ENCODE measurements around the gene ATAD3C. TPM values are rescaled to one million over a fixed set of nuclear protein-coding genes. Genes with fewer than 3 reads are reported as not detected.
"Not testable (repeated sequence)": the region's sequence is repeated elsewhere in the genome, so short reads cannot be mapped to it uniquely, and the experiment has no call there.

ATAD3C gene
- total RNA-seq, 1 donor: 1.3 TPM

- not testable (repeated sequence) for DNase-seq (ENCODE audit: low read depth in 2 of 3, low spot score in 2 of 3)
Measured at GRCh38 chr1:1494311-1494710, 44.8 kb downstream of the ATAD3C start.

GRCh38 chr1:1495461-1495975 is 46.0 kb downstream of the ATAD3C start:
- DNase-seq (ENCODE audit: low read depth in 2 of 3, low spot score in 2 of 3): not testable (repeated sequence)

- DNase-seq (ENCODE audit: low read depth in 2 of 3, low spot score in 2 of 3): peak; percentile 18 to 73 (median 44)
Measured at GRCh38 chr1:1504777-1505365, 55.4 kb downstream of the ATAD3C start.

- peak in 1 of 3 donors; percentile 10 for DNase-seq (ENCODE audit: low read depth in 2 of 3, low spot score in 2 of 3)
Measured at GRCh38 chr1:1505366-1505798, 55.9 kb downstream of the ATAD3C start.

GRCh38 chr1:1505801-1506200 is 56.3 kb downstream of the ATAD3C start:
- DNase-seq (ENCODE audit: low read depth in 2 of 3, low spot score in 2 of 3): not testable (repeated sequence)

DNA sequence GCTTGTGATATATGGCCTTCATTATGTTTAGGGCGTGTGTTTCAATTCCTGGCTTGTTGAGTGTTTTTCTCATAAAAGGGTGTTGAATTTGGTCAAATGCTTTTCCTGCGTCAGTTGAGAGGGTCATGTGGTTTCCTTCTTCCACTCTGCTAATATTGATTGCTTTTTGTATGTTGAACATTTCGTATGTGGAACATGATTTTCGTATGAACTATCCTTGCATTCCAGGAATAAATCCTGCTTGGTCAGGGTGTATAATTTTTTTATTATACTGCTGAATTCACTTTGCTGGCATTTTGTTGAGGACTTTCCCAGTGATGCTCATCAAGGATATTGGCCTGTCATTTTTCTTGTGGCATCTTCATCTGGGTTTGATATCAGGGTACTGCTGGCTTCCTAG is 57.8 kb downstream of the ATAD3C start:
- DNase-seq (ENCODE audit: low read depth in 2 of 3, low spot score in 2 of 3): no peak

DNA sequence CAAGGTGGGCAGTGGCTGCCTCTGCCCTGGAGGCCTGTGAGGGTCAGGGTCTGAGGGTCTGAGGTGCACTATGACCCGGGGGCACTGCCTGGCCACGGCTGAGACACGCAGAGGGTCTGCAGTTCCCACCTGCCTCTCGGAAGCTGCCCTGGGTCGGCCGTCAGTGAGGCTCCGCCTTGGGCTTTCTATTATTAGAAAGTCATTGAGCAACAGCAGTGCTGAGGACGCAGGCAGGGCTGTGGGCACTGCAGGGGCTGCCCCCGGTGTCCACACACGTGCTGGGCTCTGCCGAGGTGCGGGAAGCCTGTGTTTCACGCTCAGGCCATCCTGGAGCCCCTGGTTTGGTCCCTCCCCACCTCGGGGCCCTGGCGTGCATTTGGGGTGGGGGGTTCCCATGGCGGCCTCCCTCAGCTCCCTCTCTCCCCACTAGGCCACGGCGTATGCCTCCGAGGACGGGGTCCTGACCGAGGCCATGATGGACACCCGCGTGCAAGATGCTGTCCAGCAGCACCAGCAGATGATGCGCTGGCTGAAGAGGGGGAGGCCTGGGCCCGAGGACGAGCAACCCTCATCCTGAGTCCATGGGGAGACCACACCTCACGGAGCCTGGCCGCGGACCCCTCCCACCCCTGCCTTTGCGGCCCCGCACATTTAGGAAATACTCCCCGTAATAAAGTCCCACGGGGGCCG is 59.4 kb downstream of the ATAD3C start:
- not testable (repeated sequence) for DNase-seq (ENCODE audit: low read depth in 2 of 3, low spot score in 2 of 3)

DNA sequence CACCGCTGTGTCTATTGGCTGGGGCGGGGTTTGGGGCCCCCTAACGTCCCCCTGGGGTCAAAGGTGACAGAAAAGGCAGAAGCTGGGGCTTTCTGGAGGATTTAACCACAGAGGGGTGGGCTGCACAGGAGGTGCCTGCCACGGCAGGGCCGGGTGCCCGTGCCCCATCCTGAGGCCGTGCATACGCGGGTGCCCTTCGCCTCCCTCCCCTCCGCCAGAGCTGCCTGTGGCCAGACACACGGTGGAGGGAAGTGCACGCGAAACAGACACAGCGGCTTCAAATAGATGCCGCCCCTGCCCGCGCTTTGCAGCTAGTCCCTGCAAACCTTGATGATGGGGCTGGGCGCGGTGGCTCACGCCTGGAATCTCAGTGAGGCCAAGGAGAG is 60.0 kb downstream of the ATAD3C start:
- not testable (repeated sequence) for DNase-seq (ENCODE audit: low read depth in 2 of 3, low spot score in 2 of 3)

- DNase-seq (ENCODE audit: low read depth in 2 of 3, low spot score in 2 of 3): peak in 2 of 3 donors; percentile 24 to 31
Measured at GRCh38 chr1:1510912-1511532, 61.5 kb downstream of the ATAD3C start.

- peak; percentile 90 to 98 (median 98) for DNase-seq (ENCODE audit: low read depth in 2 of 3, low spot score in 2 of 3)
Measured at GRCh38 chr1:1511533-1512285, 62.2 kb downstream of the ATAD3C start, which contains the start of gene ATAD3A. Gene ATAD3A (plus strand): TSS chr1:1512162. CDS start chr1:1512269, 107 bp downstream.

DNA sequence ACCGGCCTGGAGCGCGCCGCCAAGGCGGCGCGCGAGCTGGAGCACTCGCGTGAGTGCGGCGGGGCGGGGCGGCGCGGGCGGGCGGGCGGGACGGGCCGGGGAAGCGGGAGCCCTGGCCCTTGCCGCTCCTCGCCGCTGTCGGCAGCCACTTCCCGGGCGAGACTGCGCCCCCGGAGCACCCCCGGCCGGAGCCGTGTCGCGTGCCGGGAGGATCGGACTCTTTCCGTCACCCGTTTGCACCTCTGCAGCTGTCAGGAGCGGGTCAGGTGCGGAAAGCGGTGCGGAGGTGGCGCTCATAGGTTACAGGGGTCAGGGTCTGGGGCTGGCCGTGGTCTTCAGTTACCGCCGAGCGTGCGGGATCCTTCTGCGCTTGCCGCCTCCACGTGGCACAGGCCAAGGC is 62.9 kb downstream of the ATAD3C start:
- not testable (repeated sequence) for DNase-seq (ENCODE audit: low read depth in 2 of 3, low spot score in 2 of 3)

GRCh38 chr1:1513675-1514074 is 64.2 kb downstream of the ATAD3C start:
- not testable (repeated sequence) for DNase-seq (ENCODE audit: low read depth in 2 of 3, low spot score in 2 of 3)

GRCh38 chr1:1514376-1514775 is 64.9 kb downstream of the ATAD3C start:
- not testable (repeated sequence) for DNase-seq (ENCODE audit: low read depth in 2 of 3, low spot score in 2 of 3)

- DNase-seq (ENCODE audit: low read depth in 2 of 3, low spot score in 2 of 3): not testable (repeated sequence)
Measured at GRCh38 chr1:1516923-1517322, 67.4 kb downstream of the ATAD3C start.

DNA sequence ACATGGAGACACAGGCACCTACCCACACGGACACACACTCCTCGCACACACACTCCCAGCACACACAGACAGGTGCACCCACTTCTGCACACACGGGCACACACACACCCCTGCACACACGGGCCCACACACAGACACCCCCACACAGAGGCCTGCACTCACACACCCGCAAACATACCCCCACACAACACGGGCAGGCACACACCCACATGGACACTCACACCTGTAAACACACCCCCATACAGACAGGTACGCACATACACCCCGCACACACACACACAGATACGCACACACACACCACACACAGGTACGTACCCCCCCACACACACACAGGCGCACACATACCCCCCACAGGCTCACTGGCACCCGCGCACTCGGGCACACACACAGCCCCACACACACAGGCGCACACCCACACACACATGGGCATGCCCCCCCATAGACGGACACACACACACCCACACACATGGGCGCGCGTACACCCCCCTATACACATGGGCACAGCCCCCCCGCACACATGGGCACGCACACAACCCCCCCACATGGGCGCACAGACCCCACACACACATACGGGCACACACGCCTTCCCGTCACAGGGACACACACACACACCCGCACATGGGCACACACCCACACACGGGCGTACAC is 68.6 kb downstream of the ATAD3C start:
- no peak for DNase-seq (ENCODE audit: low read depth in 2 of 3, low spot score in 2 of 3)

DNA sequence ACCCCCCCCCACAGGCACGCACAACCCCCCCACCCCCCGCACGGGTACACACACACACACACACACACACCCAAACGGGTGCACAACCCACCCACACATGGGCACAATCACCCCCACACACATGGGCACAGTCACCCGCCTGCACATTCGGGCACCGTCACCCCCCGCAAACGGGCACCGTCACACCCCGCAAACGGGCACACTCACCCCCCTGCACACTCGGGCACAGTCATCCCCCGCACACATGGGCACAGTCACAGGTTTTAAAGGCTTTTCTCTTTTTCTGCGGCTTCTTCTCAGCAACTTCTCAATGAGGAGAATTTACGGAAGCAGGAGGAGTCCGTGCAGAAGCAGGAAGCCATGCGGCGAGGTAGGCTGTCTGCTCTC is 69.1 kb downstream of the ATAD3C start:
- not testable (repeated sequence) for DNase-seq (ENCODE audit: low read depth in 2 of 3, low spot score in 2 of 3)
